ENCODE data around the gene NRIP1.

GRCh38 chr21:15063081-15063813 is 1.6 kb downstream of the NRIP1 start:
- TF ChIP-seq POLR2AphosphoS5 (IDR thresholded peaks at IDR 0.05) (no peak), CTCF (IDR thresholded peaks at IDR 0.05) (no peak), POLR2A (IDR thresholded peaks at IDR 0.05) (no peak), EP300 (IDR thresholded peaks at IDR 0.05) (no peak)

Measured in suprapubic skin (tissue), 4 donors.